K562 (cell line): ENCODE results near the gene WT1. TPM values are rescaled to one million over a fixed set of nuclear protein-coding genes. Genes with fewer than 3 reads are reported as not detected.

Experiments
- ADNP ChIP-seq: fragments of 200-800 bp; sonication (Bioruptor generic); IDR thresholded peaks from 2 replicates; pipeline ENCODE4 v1.6.1; 2016; ENCODE audit warnings: missing genetic modification characterization, missing compliant biosample characterization
- BRF2 ChIP-seq: IDR thresholded peaks from 3 replicates; pipeline ENCODE4 v1.6.1; 2011; ENCODE audit warnings: borderline replicate concordance, mild to moderate bottlenecking; ENCODE audit not compliant: insufficient read length, insufficient read depth
- CC2D1A ChIP-seq: fragments of 450-650 bp; IDR thresholded peaks from 2 replicates; pipeline ENCODE4 v1.6.1; 2017; ENCODE audit warnings: mild to moderate bottlenecking
- CSDE1 ChIP-seq, 2 experiments: fragments of 450-650 bp; IDR thresholded peaks; 2 replicates each; pipeline ENCODE4 v1.6.1; 2016; ENCODE audit warnings: mild to moderate bottlenecking in 1 of 2
- E4F1 ChIP-seq: fragments of 250-450 bp; sonication (Bioruptor Pico); IDR thresholded peaks from 2 replicates; pipeline ENCODE4 v1.5.0; 2021; ENCODE audit warnings: mild to moderate bottlenecking, borderline replicate concordance
- EGR1 ChIP-seq: fragments of 450-650 bp; conservative IDR thresholded peaks from 2 replicates; pipeline ENCODE4 v1.6.1; 2017; ENCODE audit warnings: mild to moderate bottlenecking
- FOS ChIP-seq: IDR thresholded peaks from 3 replicates; pipeline ENCODE4 v1.6.1; 2011; ENCODE audit not compliant: insufficient read length; ENCODE audit errors: extremely low read depth
- HDAC1 ChIP-seq, 2 experiments: fragments of 450-650 bp; IDR thresholded peaks; 2 replicates each; pipeline ENCODE4 v1.6.1; 2016 to 2017; ENCODE audit warnings: inconsistent platforms in 1 of 2, mild to moderate bottlenecking in 1 of 2, moderate library complexity in 1 of 2
- HDAC2 ChIP-seq: fragments of 450-650 bp; IDR thresholded peaks from 2 replicates; pipeline ENCODE4 v1.6.1; 2016; ENCODE audit warnings: mild to moderate bottlenecking
- KAT2B ChIP-seq: IDR thresholded peaks from one replicate; pipeline ENCODE4 v1.6.1; 2012; ENCODE audit warnings: low read depth, mild to moderate bottlenecking, control low read depth, inconsistent platforms, low read length, moderate library complexity
- KDM4B ChIP-seq, 2 experiments: fragments of 450-650 bp in 1 of 2; sonication (generic) in 1 of 2; IDR thresholded peaks; 2 replicates each; pipeline ENCODE4 v1.6.1; 2016 to 2017; ENCODE audit warnings: borderline replicate concordance in 2 of 2, antibody characterized with exemption in 1 of 2, low read depth in 1 of 2, mild to moderate bottlenecking in 1 of 2
- NCOR1 ChIP-seq: fragments of 450-650 bp; IDR thresholded peaks from 2 replicates; pipeline ENCODE4 v1.6.1; 2016; ENCODE audit warnings: mild to moderate bottlenecking, moderate library complexity
- NR2C2 ChIP-seq, 2 experiments: fragments of 200-800 bp in 1 of 2; sonication (Bioruptor generic) in 1 of 2; sonication (generic) in 1 of 2; formaldehyde crosslinking in 1 of 2; IDR thresholded peaks; 2 replicates each; pipeline versions ENCODE4 v1.6.1 to v1.8.0; 2016 to 2022; ENCODE audit warnings: mild to moderate bottlenecking in 1 of 2, missing compliant biosample characterization in 1 of 2, missing genetic modification characterization in 1 of 2, missing genetic modification reagents in 1 of 2
- PTBP1 ChIP-seq: fragments of 200-400 bp; formaldehyde crosslinking; IDR thresholded peaks from 2 replicates; pipeline ENCODE4 v1.6.1; 2017; ENCODE audit warnings: low read depth, low read length
- PTTG1 ChIP-seq: fragments of 450-650 bp; IDR thresholded peaks from 2 replicates; pipeline ENCODE4 v1.6.1; 2016; ENCODE audit warnings: low read depth, mild to moderate bottlenecking, missing genetic modification characterization, missing compliant biosample characterization
- RBM25 ChIP-seq: fragments of 200-400 bp; formaldehyde crosslinking; IDR thresholded peaks from 2 replicates; pipeline ENCODE4 v1.6.1; 2018; ENCODE audit warnings: low read length, low read depth, moderate library complexity; ENCODE audit not compliant: severe bottlenecking
- SMARCA4 ChIP-seq: fragments of 450-650 bp; IDR thresholded peaks from 2 replicates; pipeline ENCODE4 v1.6.1; 2016
- SMARCA5 ChIP-seq: fragments of 450-650 bp; IDR thresholded peaks from 2 replicates; pipeline ENCODE4 v1.6.1; 2016
- SMC3 ChIP-seq: conservative IDR thresholded peaks from 2 replicates; pipeline ENCODE4 v1.6.1; 2011; ENCODE audit warnings: low read depth, low read length, improper control_type of control experiment; ENCODE audit not compliant: insufficient read depth
- SREBF2 ChIP-seq: sonication (generic); formaldehyde crosslinking; IDR thresholded peaks from 2 replicates; pipeline ENCODE4 v1.4.0; 2020; ENCODE audit warnings: mild to moderate bottlenecking, missing genetic modification reagents
- TBL1XR1 ChIP-seq, 2 experiments: IDR thresholded peaks; 2 replicates each; pipeline ENCODE4 v1.6.1; 2012; ENCODE audit warnings: improper control_type of control experiment in 2 of 2, low read length in 2 of 2, mild to moderate bottlenecking in 1 of 2
- U2AF2 ChIP-seq: fragments of 200-400 bp; formaldehyde crosslinking; optimal IDR thresholded peaks from 2 replicates; pipeline ENCODE3; 2017; ENCODE audit warnings: low read depth, mild to moderate bottlenecking, low read length
- ZBED1 ChIP-seq: IDR thresholded peaks from 2 replicates; pipeline ENCODE4 v1.6.1; 2014
- ZNF583 ChIP-seq: fragments of 250-450 bp; sonication (Bioruptor Pico); IDR thresholded peaks from 2 replicates; pipeline ENCODE4 v1.4.0; 2020
- polyA plus RNA-seq, 8 experiments: library from polyadenylated mRNA; depleted of rRNA in 4 of 8; stranded (reverse) in 5 of 8; unstranded in 3 of 8; fragments of >200 nt; fragmentation: Nextera tagmentation in 2 of 8; fragmentation: Illumina TruSeq in 1 of 8; extraction: Ambion mirVana in 2 of 8; extraction: Trizol in 1 of 8; gene quantifications; 2 replicates each; pipeline versions ENCODE4 v1.2.1 to v1.2.3, GENCODE V29; 2011 to 2014; ENCODE audit warnings: inconsistent platforms in 1 of 8, missing spikeins in 1 of 8
- total RNA-seq, 7 experiments: library from RNA; depleted of rRNA in 6 of 7; stranded (reverse); fragments of >200 nt in 6 of 7; fragmentation: Illumina TruSeq in 2 of 7; extraction: Trizol in 2 of 7; gene quantifications; 2 replicates each; pipeline versions ENCODE4 v1.2.1 to v1.2.3, GENCODE V29; 2011 to 2021; ENCODE audit warnings: low replicate concordance in 1 of 7
- TF ChIP-seq, protein P1 (sequence below): fragments of 450-650 bp; IDR thresholded peaks from 2 replicates; pipeline ENCODE4 v1.6.1; 2018; ENCODE audit warnings: mild to moderate bottlenecking, low read depth; ENCODE audit not compliant: partially characterized antibody

The WT1 gene
- total and polyA plus RNA-seq, 9 of the 15 experiments (the other 6 are each of a cell fraction or from before 2014, with no cell fraction given), result 7.1 to 33.8 (median 19.4) TPM

DNA sequence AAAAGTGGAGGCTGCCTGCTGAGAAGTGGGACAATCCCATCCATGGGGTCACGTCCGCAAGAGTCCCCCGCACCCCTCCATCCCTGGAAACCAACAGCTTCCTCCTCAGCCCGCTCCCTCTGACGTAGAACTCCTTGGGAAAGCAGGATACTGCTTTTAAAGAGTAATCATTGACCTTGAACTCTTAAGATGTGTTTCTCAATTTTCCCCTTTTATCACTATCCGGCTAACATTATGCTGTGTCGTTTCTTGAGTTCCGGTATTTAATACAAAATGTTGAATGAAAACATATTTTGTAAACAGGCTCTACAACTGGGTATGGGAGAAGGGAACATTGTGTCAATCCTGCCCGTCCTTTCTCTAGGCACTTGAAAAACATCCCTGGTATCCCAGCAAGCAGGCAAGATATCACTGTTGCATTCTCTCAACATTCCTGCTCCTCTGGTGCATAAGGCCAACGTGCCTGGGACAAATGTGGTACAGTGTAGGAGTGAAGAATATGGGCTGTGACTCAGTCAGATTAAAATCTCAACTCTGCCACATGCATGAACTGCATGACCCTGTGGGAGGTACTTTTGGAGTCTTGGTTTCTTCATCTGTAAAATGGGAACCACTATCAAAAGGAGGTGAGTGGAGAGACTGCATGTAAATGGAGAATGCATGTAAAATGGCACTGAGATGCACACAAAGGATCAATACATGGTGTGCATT lies 52.8 kb downstream of the WT1 start (continued):
- TF ChIP-seq FOS, result peak; percentile 23
- no peak for TF ChIP-seq ZNF583 (CRISPR knock-in tag)
- no peak for TF ChIP-seq PTTG1 (tag)
- TF ChIP-seq, protein P1, sequence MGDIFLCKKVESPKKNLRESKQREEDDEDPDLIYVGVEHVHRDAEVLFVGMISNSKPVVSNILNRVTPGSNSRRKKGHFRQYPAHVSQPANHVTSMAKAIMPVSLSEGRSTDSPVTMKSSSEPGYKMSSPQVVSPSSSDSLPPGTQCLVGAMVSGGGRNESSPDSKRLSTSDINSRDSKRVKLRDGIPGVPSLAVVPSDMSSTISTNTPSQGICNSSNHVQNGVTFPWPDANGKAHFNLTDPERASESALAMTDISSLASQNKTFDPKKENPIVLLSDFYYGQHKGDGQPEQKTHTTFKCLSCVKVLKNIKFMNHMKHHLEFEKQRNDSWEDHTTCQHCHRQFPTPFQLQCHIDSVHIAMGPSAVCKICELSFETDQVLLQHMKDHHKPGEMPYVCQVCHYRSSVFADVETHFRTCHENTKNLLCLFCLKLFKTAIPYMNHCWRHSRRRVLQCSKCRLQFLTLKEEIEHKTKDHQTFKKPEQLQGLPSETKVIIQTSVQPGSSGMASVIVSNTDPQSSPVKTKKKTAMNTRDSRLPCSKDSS, result no peak
- no peak for TF ChIP-seq SREBF2 (CRISPR knock-in tag)
- no peak for TF ChIP-seq BRF2
- no peak for TF ChIP-seq TBL1XR1 (IDR thresholded peaks at IDR 0.05; ENCODE audit: low read length in 2 of 2)
- peak; percentile 84 for TF ChIP-seq RBM25
- no peak for TF ChIP-seq NR2C2 (CRISPR knock-in tag; IDR thresholded peaks at IDR 0.05)
- peak; percentile 59; the same call in 1 of the 2 replicates for TF ChIP-seq NR2C2 (tag; IDR thresholded peaks at IDR 0.05)
- TF ChIP-seq KDM4B (IDR thresholded peaks at IDR 0.05; ENCODE audit: borderline replicate concordance in 2 of 2, low read depth in 1 of 2), result no peak
- TF ChIP-seq SMARCA5, result peak; percentile 71; the same call in 1 of the 2 replicates
- peak; percentile 34; the same call in 1 of the 2 replicates for TF ChIP-seq EGR1
- TF ChIP-seq ADNP, result 0 out of 2 replicates have a peak, but pooled peaks have one; percentile 35
- peak in 1 of 2 experiments; percentile 45; a peak in 1 of 4 replicates for TF ChIP-seq HDAC1 (IDR thresholded peaks at IDR 0.05)
- TF ChIP-seq KAT2B, result no peak
- no peak for TF ChIP-seq SMC3
- TF ChIP-seq HDAC2, result 0 out of 2 replicates have a peak, but pooled peaks have one; percentile 45
- TF ChIP-seq U2AF2, result no peak
- no peak for TF ChIP-seq CC2D1A
- TF ChIP-seq PTBP1, result no peak
- no peak for TF ChIP-seq NCOR1
- TF ChIP-seq SMARCA4, result peak; percentile 66; the same call in 1 of the 2 replicates
- no peak for TF ChIP-seq E4F1 (CRISPR knock-in tag)
- no peak for TF ChIP-seq ZBED1
- TF ChIP-seq CSDE1 (IDR thresholded peaks at IDR 0.05), result no peak
